ENCODE results near the gene PDF.

The PDF gene

DNA sequence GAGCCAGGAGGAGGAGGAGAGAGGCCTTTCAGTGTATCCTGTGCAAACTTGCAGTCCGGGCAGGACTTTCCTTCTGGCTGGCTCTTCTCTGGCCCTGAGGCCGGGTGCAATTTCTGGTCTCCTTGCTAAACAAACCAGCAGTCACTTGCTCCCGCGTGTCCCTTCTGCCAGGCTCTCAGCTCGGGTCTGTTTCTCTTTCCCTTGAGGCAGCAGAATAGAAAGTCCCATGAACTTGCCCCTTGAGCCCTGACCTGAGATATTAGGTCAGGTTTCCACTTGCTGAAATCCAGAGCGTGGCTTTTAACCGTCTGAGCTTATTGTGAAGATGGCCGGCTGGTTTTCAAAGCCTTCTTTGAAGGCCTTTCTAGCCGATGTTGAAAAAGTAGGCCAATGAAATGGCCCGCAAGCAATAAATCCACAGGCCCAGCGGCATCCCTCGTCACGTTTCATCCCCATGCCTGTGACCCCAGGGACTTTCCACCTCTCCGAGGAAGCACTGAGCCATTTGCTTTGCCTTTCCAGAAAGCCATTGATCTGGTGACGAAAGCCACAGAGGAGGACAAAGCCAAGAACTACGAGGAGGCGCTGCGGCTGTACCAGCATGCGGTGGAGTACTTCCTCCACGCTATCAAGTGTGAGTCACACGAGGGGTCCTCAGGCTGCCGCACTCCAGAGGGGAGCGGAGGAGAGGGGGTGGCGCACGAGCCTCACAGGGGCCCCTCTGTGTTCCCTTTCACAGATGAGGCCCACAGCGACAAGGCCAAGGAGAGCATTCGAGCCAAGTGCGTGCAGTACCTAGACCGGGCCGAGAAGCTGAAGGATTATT lies 14.7 kb downstream of the PDF start:
- no peak overlapping the region for H3K4me3 ChIP-seq (ENCODE audit: low read length in 2 of 2)
- peaks cover 39 to 53% of the 10 kb centered on the region in 2 donors for H3K36me3 ChIP-seq (ENCODE audit: control insufficient read depth in 2 of 2, insufficient read depth in 2 of 2, low read length in 2 of 2)
- peaks cover 8% of the 10 kb centered on the region for H3K4me1 ChIP-seq (ENCODE audit: control insufficient read depth, insufficient read depth, low read length)
- H3K27ac ChIP-seq (ENCODE audit: low read length) = no peak overlapping the region
- H3K9me3 ChIP-seq (ENCODE audit: control insufficient read depth in 2 of 2, low read length in 2 of 2) = no peaks in the 10 kb centered on the region
- no peaks in the 10 kb centered on the region for H3K27me3 ChIP-seq (ENCODE audit: control insufficient read depth in 1 of 2, insufficient read depth in 2 of 2, low read length in 2 of 2)
- peak overlapping the region in 1 of 2 donors; percentile 13 for H3K9ac ChIP-seq (ENCODE audit: low read length in 2 of 2)

DNA sequence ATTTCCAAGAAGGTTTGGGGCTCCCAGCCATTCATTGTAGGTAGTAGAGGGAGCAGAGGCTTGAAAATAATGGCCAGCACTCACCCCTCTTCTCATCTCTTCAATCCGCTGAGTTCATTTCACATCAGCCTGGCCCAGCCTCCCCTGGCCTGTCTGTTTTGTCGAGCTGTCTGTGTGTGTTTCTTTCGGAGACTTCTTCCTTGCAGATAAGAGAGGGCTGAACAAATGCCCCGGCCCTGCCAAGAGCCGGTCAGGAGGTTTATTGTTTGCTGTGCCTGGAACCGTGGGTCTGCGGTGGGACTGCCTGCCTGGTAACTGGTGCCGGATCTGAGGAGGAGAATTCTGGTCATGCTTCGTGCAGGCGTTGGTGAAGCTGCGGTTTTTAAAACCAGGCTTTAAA lies 15.9 kb downstream of the PDF start:
- Histone ChIP-seq H3K4me1 (ENCODE audit: control insufficient read depth, insufficient read depth, low read length) (peaks cover 11% of the 10 kb centered on the region), H3K27me3 (ENCODE audit: control insufficient read depth in 1 of 2, insufficient read depth in 2 of 2, low read length in 2 of 2) (no peaks in the 10 kb centered on the region), H3K4me3 (ENCODE audit: low read length in 2 of 2) (no peak overlapping the region), H3K9me3 (ENCODE audit: control insufficient read depth in 2 of 2, low read length in 2 of 2) (no peaks in the 10 kb centered on the region), H3K27ac (ENCODE audit: low read length) (no peak overlapping the region), H3K36me3 (ENCODE audit: control insufficient read depth in 2 of 2, insufficient read depth in 2 of 2, low read length in 2 of 2) (peaks cover 27 to 42% of the 10 kb centered on the region in 2 donors), H3K9ac (ENCODE audit: low read length in 2 of 2) (no peak overlapping the region)

DNA sequence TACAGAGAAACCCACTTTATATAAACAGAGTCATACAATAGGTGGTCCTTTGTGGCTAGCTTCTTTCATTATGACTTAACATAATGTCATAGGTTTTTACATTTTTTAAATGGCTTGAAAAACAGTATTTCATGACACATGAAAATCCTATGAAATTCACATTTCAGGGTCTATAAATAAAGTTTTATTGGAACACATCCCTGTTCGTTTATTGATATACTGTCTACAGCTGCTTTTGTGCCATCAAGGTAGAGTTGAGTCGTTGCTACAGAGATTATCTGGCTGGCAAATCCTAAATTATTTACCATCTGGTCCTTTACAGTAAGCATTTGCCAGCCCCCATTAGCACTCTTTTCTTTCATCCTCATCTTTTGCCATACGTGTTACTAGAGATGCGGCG lies 16.9 kb downstream of the PDF start:
- Histone ChIP-seq H3K9ac (ENCODE audit: low read length in 2 of 2) (no peak overlapping the region), H3K27ac (ENCODE audit: low read length) (no peak overlapping the region), H3K9me3 (ENCODE audit: control insufficient read depth in 2 of 2, low read length in 2 of 2) (no peaks in the 10 kb centered on the region), H3K36me3 (ENCODE audit: control insufficient read depth in 2 of 2, insufficient read depth in 2 of 2, low read length in 2 of 2) (peaks cover 17 to 34% of the 10 kb centered on the region in 2 donors), H3K27me3 (ENCODE audit: control insufficient read depth in 1 of 2, insufficient read depth in 2 of 2, low read length in 2 of 2) (no peaks in the 10 kb centered on the region), H3K4me1 (ENCODE audit: control insufficient read depth, insufficient read depth, low read length) (peaks cover 11% of the 10 kb centered on the region), H3K4me3 (ENCODE audit: low read length in 2 of 2) (no peak overlapping the region)

DNA sequence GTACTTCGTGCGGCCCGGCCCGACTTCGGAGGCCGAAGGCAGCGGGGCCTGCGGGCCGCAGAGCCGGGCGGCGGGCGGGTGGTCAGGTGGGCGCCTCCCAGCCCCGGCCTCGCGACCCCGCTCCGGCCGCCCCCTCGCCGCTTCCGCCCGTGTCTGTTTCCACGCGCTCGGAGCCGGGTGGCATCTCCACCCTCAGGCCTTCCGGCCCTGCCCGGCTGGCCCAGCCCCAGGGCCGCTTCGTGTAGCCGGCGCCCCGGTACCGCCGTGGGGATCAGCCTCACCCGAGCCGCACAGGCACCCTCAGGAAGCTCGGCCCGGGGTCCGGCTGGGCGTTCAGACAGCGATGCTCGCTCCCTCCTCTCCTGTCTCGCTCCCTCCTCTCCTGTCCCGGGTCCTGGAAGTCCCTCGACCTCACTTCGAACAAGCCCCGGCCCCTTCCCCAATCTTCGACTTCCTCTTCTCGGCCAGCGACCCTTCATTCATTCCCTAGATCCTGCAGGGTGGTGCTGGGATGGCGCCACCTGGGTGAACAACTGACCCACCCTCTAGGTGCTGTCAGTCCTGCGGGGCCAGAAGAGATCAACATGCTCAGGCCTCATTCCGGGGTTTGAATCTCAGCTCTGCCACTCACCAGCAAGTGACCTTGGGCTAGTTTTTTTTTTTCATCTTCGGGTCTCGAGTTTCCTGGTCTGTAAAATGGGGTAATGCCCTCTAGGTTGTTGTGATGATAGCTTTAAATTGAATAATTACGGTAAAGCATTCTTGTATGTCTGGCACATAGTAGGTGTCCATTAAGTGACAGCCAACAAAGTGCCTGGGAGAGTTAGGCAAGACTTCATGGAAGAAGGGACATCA lies 18.6 kb downstream of the PDF start:
- H3K9ac ChIP-seq (ENCODE audit: low read length in 2 of 2) = peak overlapping the region; percentile 90 to 93
- H3K4me1 ChIP-seq (ENCODE audit: control insufficient read depth, insufficient read depth, low read length) = peaks cover 11% of the 10 kb centered on the region
- no peaks in the 10 kb centered on the region for H3K27me3 ChIP-seq (ENCODE audit: control insufficient read depth in 1 of 2, insufficient read depth in 2 of 2, low read length in 2 of 2)
- peaks cover 9 to 24% of the 10 kb centered on the region in 2 donors for H3K36me3 ChIP-seq (ENCODE audit: control insufficient read depth in 2 of 2, insufficient read depth in 2 of 2, low read length in 2 of 2)
- H3K27ac ChIP-seq (ENCODE audit: low read length) = peak overlapping the region; percentile 69
- H3K9me3 ChIP-seq (ENCODE audit: control insufficient read depth in 2 of 2, low read length in 2 of 2) = no peaks in the 10 kb centered on the region
- H3K4me3 ChIP-seq (ENCODE audit: low read length in 2 of 2) = peak overlapping the region; percentile 85 to 89

DNA sequence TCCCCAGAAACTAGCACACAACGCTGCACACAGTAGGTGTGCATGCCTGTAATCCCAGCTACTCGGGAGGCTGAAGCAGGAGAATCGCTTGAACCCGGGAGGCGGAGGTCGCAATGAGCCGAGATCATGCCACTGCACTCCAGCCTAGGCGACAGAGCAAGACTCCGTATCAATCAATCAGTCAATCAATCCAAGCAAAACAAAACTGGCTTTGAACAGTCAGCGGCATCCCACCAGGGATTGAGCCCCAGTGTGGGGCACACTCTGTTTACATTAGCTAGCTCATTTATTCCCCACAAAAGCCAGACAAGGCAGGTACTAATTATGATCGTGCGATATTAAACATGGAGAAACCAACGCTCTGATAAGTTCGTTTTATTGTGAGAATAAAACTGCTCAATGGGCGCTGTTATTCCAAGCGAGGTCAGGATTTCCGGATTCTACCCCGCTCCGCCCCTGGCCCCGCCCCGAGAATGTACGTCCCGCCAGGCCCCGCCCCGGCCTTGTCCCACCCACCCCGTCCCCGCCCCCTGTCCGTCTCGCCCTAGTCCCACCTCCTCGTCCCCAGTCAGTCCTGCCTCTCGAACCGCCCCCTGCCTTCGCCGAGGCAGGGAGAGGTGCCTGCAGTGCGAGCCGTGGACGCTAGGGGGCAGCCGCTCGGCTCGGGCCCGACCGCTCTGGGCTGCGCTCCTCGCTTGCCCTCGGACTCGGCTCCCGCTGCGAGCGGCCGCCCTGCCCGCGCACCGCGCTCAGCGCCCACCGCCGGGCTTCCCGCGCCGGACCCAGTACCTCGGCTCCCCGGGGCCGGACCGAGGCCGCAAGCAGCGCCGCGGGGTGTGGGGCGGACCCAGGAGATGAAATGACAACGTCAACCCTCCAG lies 19.5 kb downstream of the PDF start, which contains the start of gene VPS4A:
TSS of gene VPS4A (plus strand) at position 698 of the 880 bp plus-strand sequence. CDS start at position 860, 162 bp downstream.
- H3K9me3 ChIP-seq (ENCODE audit: control insufficient read depth in 2 of 2, low read length in 2 of 2) = no peaks in the 10 kb centered on the region
- no peaks in the 10 kb centered on the region for H3K27me3 ChIP-seq (ENCODE audit: control insufficient read depth in 1 of 2, insufficient read depth in 2 of 2, low read length in 2 of 2)
- H3K27ac ChIP-seq (ENCODE audit: low read length) = peak within 1 kb of the TSS; percentile 69
- H3K4me1 ChIP-seq (ENCODE audit: control insufficient read depth, insufficient read depth, low read length) = peaks cover 11% of the 10 kb centered on the region
- peak within 1 kb of the TSS; percentile 90 to 93 for H3K9ac ChIP-seq (ENCODE audit: low read length in 2 of 2)
- peaks cover under 1 to 16% of the 10 kb centered on the region in 2 donors for H3K36me3 ChIP-seq (ENCODE audit: control insufficient read depth in 2 of 2, insufficient read depth in 2 of 2, low read length in 2 of 2)
- peak within 1 kb of the TSS; percentile 89 to 92 for H3K4me3 ChIP-seq (ENCODE audit: low read length in 2 of 2)

DNA sequence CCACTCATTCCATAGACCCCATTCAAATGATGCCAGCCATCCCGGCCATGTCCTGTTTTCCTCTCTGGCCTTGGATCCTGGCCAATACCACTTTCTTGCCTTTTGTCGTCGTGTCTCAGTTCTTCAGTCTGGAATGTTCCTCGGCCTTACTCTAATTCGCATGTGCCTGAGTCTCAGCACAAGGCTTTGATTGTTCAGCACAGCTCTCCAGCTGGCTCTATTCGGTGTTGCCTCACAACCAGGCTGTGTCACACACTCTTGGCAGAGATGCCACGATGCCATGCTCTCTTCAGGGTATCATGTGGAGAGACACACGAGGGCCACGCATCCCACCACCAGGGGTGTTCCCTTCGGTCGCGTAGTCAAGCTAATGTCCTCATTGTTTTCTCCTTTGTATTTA lies 21.1 kb downstream of the PDF start:
- Histone ChIP-seq H3K9me3 (ENCODE audit: control insufficient read depth in 2 of 2, low read length in 2 of 2) (no peaks in the 10 kb centered on the region), H3K27ac (ENCODE audit: low read length) (no peak overlapping the region), H3K4me1 (ENCODE audit: control insufficient read depth, insufficient read depth, low read length) (peaks cover 11% of the 10 kb centered on the region), H3K36me3 (ENCODE audit: control insufficient read depth in 2 of 2, insufficient read depth in 2 of 2, low read length in 2 of 2) (peaks cover 0 to under 1% of the 10 kb centered on the region in 2 donors), H3K4me3 (ENCODE audit: low read length in 2 of 2) (no peak overlapping the region), H3K27me3 (ENCODE audit: control insufficient read depth in 1 of 2, insufficient read depth in 2 of 2, low read length in 2 of 2) (no peaks in the 10 kb centered on the region), H3K9ac (ENCODE audit: low read length in 2 of 2) (no peak overlapping the region)

DNA sequence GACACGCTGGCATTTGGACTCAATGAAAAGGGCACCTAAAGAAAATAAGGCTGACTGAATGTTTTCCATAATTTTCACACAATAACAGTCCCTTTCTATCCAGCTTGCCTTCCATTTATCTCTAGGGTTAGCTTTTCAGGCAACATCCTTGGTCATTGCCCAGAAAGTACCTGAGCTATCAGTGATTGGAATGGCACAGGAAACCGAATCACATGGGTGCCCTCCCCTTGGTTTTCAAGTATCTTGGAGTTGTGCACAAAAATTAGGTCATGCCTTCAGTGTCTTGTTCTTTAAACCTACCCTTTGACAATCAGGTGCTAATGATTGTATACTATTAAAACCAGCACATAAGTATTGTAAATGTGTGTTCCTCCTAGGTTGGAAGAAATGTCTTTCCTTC lies 22.5 kb downstream of the PDF start:
- H3K9ac ChIP-seq (ENCODE audit: low read length in 2 of 2) = no peak overlapping the region
- H3K36me3 ChIP-seq (ENCODE audit: control insufficient read depth in 2 of 2, insufficient read depth in 2 of 2, low read length in 2 of 2) = peaks cover 0 to 4% of the 10 kb centered on the region in 2 donors
- H3K4me1 ChIP-seq (ENCODE audit: control insufficient read depth, insufficient read depth, low read length) = peaks cover 11% of the 10 kb centered on the region
- no peaks in the 10 kb centered on the region for H3K27me3 ChIP-seq (ENCODE audit: control insufficient read depth in 1 of 2, insufficient read depth in 2 of 2, low read length in 2 of 2)
- no peak overlapping the region for H3K4me3 ChIP-seq (ENCODE audit: low read length in 2 of 2)
- H3K27ac ChIP-seq (ENCODE audit: low read length) = no peak overlapping the region
- no peaks in the 10 kb centered on the region for H3K9me3 ChIP-seq (ENCODE audit: control insufficient read depth in 2 of 2, low read length in 2 of 2)

DNA sequence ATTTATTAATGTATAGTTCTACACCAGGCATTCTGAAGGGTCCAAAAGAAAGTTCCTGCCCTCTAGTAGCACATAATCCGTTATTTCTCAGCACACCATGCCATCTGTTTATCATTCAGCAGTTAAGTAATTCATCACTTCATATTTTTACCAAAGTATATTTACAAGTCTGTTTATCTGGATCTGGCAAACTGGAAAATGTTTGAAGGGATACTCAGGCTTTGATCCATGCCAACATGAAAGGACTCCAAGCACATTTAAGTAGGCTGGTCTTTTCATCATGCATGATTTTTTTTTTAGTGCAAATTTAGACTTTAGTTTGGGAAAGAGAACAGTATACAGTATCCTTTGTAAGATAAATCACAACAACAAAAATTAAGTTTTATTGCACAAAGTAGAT lies 23.3 kb downstream of the PDF start:
- Histone ChIP-seq H3K27me3 (ENCODE audit: control insufficient read depth in 1 of 2, insufficient read depth in 2 of 2, low read length in 2 of 2) (no peaks in the 10 kb centered on the region), H3K4me1 (ENCODE audit: control insufficient read depth, insufficient read depth, low read length) (peaks cover 8% of the 10 kb centered on the region), H3K9ac (ENCODE audit: low read length in 2 of 2) (no peak overlapping the region), H3K4me3 (ENCODE audit: low read length in 2 of 2) (no peak overlapping the region), H3K9me3 (ENCODE audit: control insufficient read depth in 2 of 2, low read length in 2 of 2) (no peaks in the 10 kb centered on the region), H3K36me3 (ENCODE audit: control insufficient read depth in 2 of 2, insufficient read depth in 2 of 2, low read length in 2 of 2) (peaks cover 0 to 4% of the 10 kb centered on the region in 2 donors), H3K27ac (ENCODE audit: low read length) (no peak overlapping the region)

DNA sequence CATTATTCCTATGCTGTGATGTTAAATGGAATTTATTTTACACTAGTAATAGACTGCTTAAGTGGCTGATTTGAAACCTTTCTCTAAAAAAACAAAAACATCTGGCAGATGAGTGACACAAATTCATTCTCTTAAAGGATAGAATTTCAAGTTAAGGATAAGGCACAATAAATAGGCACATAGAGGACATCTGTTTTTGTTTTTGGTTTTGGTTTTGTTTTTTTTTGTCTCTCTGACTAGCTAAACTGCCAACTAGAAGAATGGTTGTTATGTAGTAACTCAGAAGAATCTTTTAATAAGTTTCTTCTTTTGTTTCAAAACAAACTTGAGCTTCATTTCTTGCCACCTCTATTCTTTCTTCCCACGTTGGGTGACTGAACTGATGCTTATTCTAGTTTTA lies 24.4 kb downstream of the PDF start:
- peaks cover 3 to 9% of the 10 kb centered on the region in 2 donors for H3K36me3 ChIP-seq (ENCODE audit: control insufficient read depth in 2 of 2, insufficient read depth in 2 of 2, low read length in 2 of 2)
- no peak overlapping the region for H3K9ac ChIP-seq (ENCODE audit: low read length in 2 of 2)

DNA sequence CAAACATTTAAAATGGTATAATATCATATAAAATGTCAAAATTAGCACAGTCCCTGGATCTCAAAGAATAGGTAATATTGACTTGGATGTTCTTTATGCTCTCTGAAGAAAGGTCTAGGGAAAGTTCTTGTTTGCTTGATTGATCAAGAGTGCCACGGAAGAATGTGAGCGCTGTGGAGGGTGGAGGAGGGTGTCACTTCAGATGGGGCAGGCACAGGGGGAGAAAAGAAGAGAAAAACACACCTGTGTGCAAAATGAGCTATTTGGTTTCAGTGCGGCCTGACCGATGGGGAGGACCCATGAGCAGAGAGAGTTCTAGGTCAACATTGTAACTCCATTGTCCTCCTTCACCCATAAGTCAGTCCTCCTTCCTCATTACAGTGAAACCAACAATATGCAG lies 28.1 kb downstream of the PDF start:
- H3K9me3 ChIP-seq (ENCODE audit: control insufficient read depth in 2 of 2, low read length in 2 of 2) = no peaks in the 10 kb centered on the region
- H3K4me3 ChIP-seq (ENCODE audit: low read length in 2 of 2) = no peak overlapping the region
- no peaks in the 10 kb centered on the region for H3K27me3 ChIP-seq (ENCODE audit: control insufficient read depth in 1 of 2, insufficient read depth in 2 of 2, low read length in 2 of 2)
- no peak overlapping the region for H3K27ac ChIP-seq (ENCODE audit: low read length)
- no peaks in the 10 kb centered on the region for H3K4me1 ChIP-seq (ENCODE audit: control insufficient read depth, insufficient read depth, low read length)
- H3K36me3 ChIP-seq (ENCODE audit: control insufficient read depth in 2 of 2, insufficient read depth in 2 of 2, low read length in 2 of 2) = peaks cover 7 to 22% of the 10 kb centered on the region in 2 donors
- H3K9ac ChIP-seq (ENCODE audit: low read length in 2 of 2) = no peak overlapping the region

More for the DNA sequence above, 24.4 kb downstream of the PDF start:
- no peaks in the 10 kb centered on the region for H3K9me3 ChIP-seq (ENCODE audit: control insufficient read depth in 2 of 2, low read length in 2 of 2)
- peaks cover 3% of the 10 kb centered on the region for H3K4me1 ChIP-seq (ENCODE audit: control insufficient read depth, insufficient read depth, low read length)
- no peak overlapping the region for H3K27ac ChIP-seq (ENCODE audit: low read length)
- no peak overlapping the region for H3K4me3 ChIP-seq (ENCODE audit: low read length in 2 of 2)
- no peaks in the 10 kb centered on the region for H3K27me3 ChIP-seq (ENCODE audit: control insufficient read depth in 1 of 2, insufficient read depth in 2 of 2, low read length in 2 of 2)
